Loucy (cell line): Measurements from ENCODE around the gene OR56B1.

Source experiments
- H2AFZ ChIP-seq: fragments of 200-600 bp; sonication (generic); 2 replicates; pipeline ENCODE4 v1.6.0; 2016; ENCODE audit warnings: antibody characterized with exemption, mild to moderate bottlenecking, low read length, moderate library complexity
- H3F3A ChIP-seq: fragments of 200-600 bp; 2 replicates; pipeline ENCODE4 v1.6.0; 2016; ENCODE audit warnings: antibody characterized with exemption, low read depth, mild to moderate bottlenecking
- H3K27me3 ChIP-seq: fragments of 200-600 bp; sonication (generic); 2 replicates; pipeline ENCODE4 v1.6.1; 2014; ENCODE audit warnings: low read length, mild to moderate bottlenecking; ENCODE audit not compliant: insufficient read depth, poor library complexity, severe bottlenecking
- H3K36me3 ChIP-seq: fragments of 200-600 bp; sonication (generic); 2 replicates; pipeline ENCODE4 v1.6.1; 2016; ENCODE audit warnings: low read length; ENCODE audit not compliant: insufficient read depth
- H3K4me1 ChIP-seq: fragments of 200-600 bp; sonication (generic); 2 replicates; pipeline ENCODE4 v1.5.1; 2014; ENCODE audit warnings: low read length, mild to moderate bottlenecking; ENCODE audit not compliant: insufficient read depth, poor library complexity, severe bottlenecking
- H3K4me2 ChIP-seq: fragments of 200-600 bp; sonication (generic); 2 replicates; pipeline ENCODE4 v1.6.0; 2014; ENCODE audit warnings: antibody characterized with exemption, low read length, low read depth, mild to moderate bottlenecking; ENCODE audit not compliant: poor library complexity, severe bottlenecking
- H3K4me3 ChIP-seq: fragments of 200-600 bp; sonication (generic); 2 replicates; pipeline ENCODE4 v1.5.1; 2014; ENCODE audit warnings: low read length, mild to moderate bottlenecking, mixed read lengths; ENCODE audit not compliant: poor library complexity, severe bottlenecking
- H3K79me2 ChIP-seq: fragments of 200-600 bp; sonication (generic); 2 replicates; pipeline ENCODE4 v1.6.1; 2014; ENCODE audit warnings: low read length; ENCODE audit not compliant: insufficient read depth
- H3K9ac ChIP-seq: fragments of 200-600 bp; sonication (generic); 2 replicates; pipeline ENCODE4 v1.6.0; 2014; ENCODE audit warnings: mild to moderate bottlenecking, low read depth, low read length, moderate library complexity; ENCODE audit not compliant: poor library complexity, severe bottlenecking
- H3K9me2 ChIP-seq: fragments of 200-600 bp; sonication (generic); replicated peaks from 2 replicates; pipeline ENCODE4 v1.6.1; 2016; ENCODE audit warnings: low read depth, low read length, mixed read lengths
- H3K9me3 ChIP-seq: fragments of 200-600 bp; sonication (generic); 2 replicates; pipeline ENCODE4 v1.6.1; 2014; ENCODE audit warnings: mild to moderate bottlenecking, antibody characterized with exemption, low read length, low read depth; ENCODE audit not compliant: insufficient read depth
- H4K20me1 ChIP-seq: fragments of 200-600 bp; sonication (generic); 2 replicates; pipeline ENCODE4 v1.6.0; 2014; ENCODE audit warnings: antibody characterized with exemption, low read length, mild to moderate bottlenecking; ENCODE audit not compliant: insufficient read depth, poor library complexity, severe bottlenecking
- EZH2phosphoT487 ChIP-seq: fragments of 200-600 bp; IDR thresholded peaks from 2 replicates; pipeline ENCODE4 v1.6.1; 2018; ENCODE audit warnings: antibody characterized with exemption, mild to moderate bottlenecking, moderate library complexity, borderline replicate concordance
- TF ChIP-seq, protein P1 (sequence below): fragments of 200-600 bp; sonication (generic); conservative IDR thresholded peaks from 2 replicates; pipeline ENCODE4 v1.5.1; 2014; ENCODE audit warnings: mild to moderate bottlenecking, antibody characterized with exemption, low read length

OR56B1 gene

DNA sequence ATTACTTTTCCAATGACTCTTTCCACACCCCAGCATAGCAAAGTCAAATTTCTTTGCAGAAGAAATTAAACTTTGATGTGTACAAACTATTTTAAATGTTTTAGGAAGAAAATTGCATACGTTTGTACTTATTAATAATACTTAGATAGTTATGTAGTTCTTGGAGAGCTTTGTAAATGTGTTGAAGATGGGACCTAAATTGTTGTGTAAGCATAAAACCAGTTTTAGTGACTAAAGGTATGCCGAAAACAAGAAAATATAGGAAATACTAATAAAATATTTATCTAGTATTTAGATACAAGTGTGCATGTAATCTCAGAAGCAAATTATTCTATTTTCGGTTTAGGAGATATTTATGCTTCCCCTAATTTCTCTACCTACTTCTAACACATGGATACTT lies 13.6 kb downstream of the OR56B1 start:
- Histone ChIP-seq H3K36me3 (no peaks in the 10 kb centered on the region), H3K4me3 (no peak overlapping the region), H3K9ac (no peak overlapping the region), H4K20me1 (no peaks in the 10 kb centered on the region), H3K4me1 (no peaks in the 10 kb centered on the region), H3K4me2 (no peak overlapping the region), H3F3A (no peaks in the 10 kb centered on the region), H3K9me2 (no peaks in the 10 kb centered on the region), H3K27me3 (no peaks in the 10 kb centered on the region), H3K9me3 (no peaks in the 10 kb centered on the region), H2AFZ (no peak overlapping the region), H3K79me2 (no peaks in the 10 kb centered on the region)
- TF ChIP-seq, protein P1, sequence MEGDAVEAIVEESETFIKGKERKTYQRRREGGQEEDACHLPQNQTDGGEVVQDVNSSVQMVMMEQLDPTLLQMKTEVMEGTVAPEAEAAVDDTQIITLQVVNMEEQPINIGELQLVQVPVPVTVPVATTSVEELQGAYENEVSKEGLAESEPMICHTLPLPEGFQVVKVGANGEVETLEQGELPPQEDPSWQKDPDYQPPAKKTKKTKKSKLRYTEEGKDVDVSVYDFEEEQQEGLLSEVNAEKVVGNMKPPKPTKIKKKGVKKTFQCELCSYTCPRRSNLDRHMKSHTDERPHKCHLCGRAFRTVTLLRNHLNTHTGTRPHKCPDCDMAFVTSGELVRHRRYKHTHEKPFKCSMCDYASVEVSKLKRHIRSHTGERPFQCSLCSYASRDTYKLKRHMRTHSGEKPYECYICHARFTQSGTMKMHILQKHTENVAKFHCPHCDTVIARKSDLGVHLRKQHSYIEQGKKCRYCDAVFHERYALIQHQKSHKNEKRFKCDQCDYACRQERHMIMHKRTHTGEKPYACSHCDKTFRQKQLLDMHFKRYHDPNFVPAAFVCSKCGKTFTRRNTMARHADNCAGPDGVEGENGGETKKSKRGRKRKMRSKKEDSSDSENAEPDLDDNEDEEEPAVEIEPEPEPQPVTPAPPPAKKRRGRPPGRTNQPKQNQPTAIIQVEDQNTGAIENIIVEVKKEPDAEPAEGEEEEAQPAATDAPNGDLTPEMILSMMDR: no peak
- TF ChIP-seq EZH2phosphoT487: no peak

DNA sequence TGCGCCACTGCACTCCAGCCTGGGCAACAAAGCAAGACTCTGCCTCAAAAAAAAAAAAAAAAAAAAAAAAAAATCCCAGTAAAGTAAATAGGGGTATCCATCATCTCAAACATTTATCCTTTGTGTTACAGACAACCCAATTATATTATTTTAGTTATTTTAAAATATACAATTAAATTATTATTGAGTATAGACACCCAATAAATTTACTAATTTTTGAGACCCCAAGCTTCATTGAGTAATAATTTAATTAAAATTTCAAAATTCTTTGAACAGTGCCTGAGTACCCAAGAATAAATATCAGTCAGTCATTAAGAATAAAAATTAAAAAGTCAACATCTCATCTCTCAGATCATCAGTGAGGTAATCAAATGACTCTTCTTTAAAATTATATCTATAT lies 17.7 kb downstream of the OR56B1 start, which contains the start of gene OR52N4:
OR52N4 (plus strand) TSS at position 301 of the 400 bp plus-strand sequence. CDS start 498 bp downstream, outside the sequence.
- H3K36me3 ChIP-seq: no peaks in the 10 kb centered on the region
- H3K9me2 ChIP-seq: no peaks in the 10 kb centered on the region
- TF ChIP-seq EZH2phosphoT487: no peak
- TF ChIP-seq, protein P1: no peak
- H3K4me3 ChIP-seq: no peak within 1 kb of the TSS
- H4K20me1 ChIP-seq: no peaks in the 10 kb centered on the region
- H3K4me2 ChIP-seq: no peak within 1 kb of the TSS
- no peaks in the 10 kb centered on the region for H3F3A ChIP-seq
- no peak within 1 kb of the TSS for H2AFZ ChIP-seq
- no peaks in the 10 kb centered on the region for H3K27me3 ChIP-seq
- no peaks in the 10 kb centered on the region for H3K79me2 ChIP-seq
- no peaks in the 10 kb centered on the region for H3K9me3 ChIP-seq
- no peaks in the 10 kb centered on the region for H3K4me1 ChIP-seq
- H3K9ac ChIP-seq: no peak within 1 kb of the TSS

DNA sequence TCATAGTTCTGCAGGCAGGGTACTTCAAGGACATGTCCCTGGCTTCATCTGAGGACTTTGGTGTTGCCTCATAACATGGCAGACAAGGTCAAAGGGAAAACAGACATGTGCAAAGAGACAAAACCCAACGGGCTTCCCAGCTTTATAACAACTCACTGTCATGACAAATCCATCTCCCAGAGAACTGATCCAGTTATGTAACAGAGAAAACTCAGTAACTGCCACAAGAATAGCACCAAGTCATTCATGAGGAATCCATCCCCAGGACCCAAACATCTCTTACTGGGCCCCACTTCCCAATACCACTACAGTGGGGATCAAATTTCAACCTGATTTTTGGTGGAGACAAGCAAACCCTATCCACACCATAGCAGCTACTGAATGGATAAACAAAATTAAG lies 30.8 kb downstream of the OR56B1 start:
- no peaks in the 10 kb centered on the region for H3F3A ChIP-seq
- H3K9me2 ChIP-seq: no peaks in the 10 kb centered on the region
- H3K27me3 ChIP-seq: no peaks in the 10 kb centered on the region
- H3K4me2 ChIP-seq: no peak overlapping the region
- TF ChIP-seq, protein P1: no peak
- no peak for TF ChIP-seq EZH2phosphoT487
- no peaks in the 10 kb centered on the region for H4K20me1 ChIP-seq
- H3K36me3 ChIP-seq: no peaks in the 10 kb centered on the region
- H3K4me3 ChIP-seq: no peak overlapping the region
- no peaks in the 10 kb centered on the region for H3K4me1 ChIP-seq
- H3K79me2 ChIP-seq: no peaks in the 10 kb centered on the region
- no peak overlapping the region for H2AFZ ChIP-seq
- no peak overlapping the region for H3K9ac ChIP-seq
- no peaks in the 10 kb centered on the region for H3K9me3 ChIP-seq
